Measurements from ENCODE around the gene EFR3B.

The EFR3B gene

GRCh38 chr2:25165992-25166875 lies 124.4 kb downstream of the EFR3B start:
- Histone ChIP-seq H3K79me2 (ENCODE audit: control insufficient read depth, insufficient read depth, low read length) (no peaks in the 10 kb centered on the region), H2BK120ac (ENCODE audit: low read depth, low read length) (no peak overlapping the region), H4K5ac (ENCODE audit: low read length) (no peak overlapping the region), H3K56ac (ENCODE audit: low read length) (no peak overlapping the region), H3K27me3 (ENCODE audit: insufficient read depth, low read length, poor library complexity) (peaks cover 20% of the 10 kb centered on the region), H2AK5ac (ENCODE audit: low read length) (no peak overlapping the region), H3K4me1 (ENCODE audit: control insufficient read depth, low read depth, low read length) (no peaks in the 10 kb centered on the region), H3K27ac (ENCODE audit: low read depth, low read length) (no peak overlapping the region), H3K9ac (ENCODE audit: low read length) (no peak overlapping the region), H3K36me3 (ENCODE audit: control insufficient read depth, insufficient read depth, low read length) (no peaks in the 10 kb centered on the region), H2BK15ac (replicated peaks; ENCODE audit: low read depth) (no peak overlapping the region), H3K4me3 (ENCODE audit: low read length) (no peak overlapping the region), H3K18ac (ENCODE audit: low read length) (no peak overlapping the region), H2BK5ac (ENCODE audit: low read length) (no peak overlapping the region), H3K79me1 (ENCODE audit: low read length) (no peaks in the 10 kb centered on the region), H3K23ac (ENCODE audit: low read length) (no peak overlapping the region), H3K4ac (ENCODE audit: low read depth, low read length) (no peak overlapping the region), H3K4me2 (ENCODE audit: low read length) (no peak overlapping the region), H4K8ac (ENCODE audit: low read depth, low read length) (no peak overlapping the region)
- peak; percentile 76 for DNase-seq
- WGBS (ENCODE audit: extremely low coverage, insufficient coverage, low lambda C conversion rate): no CpG with 5 or more reads among the region's 10 CpGs

- WGBS (ENCODE audit: extremely low coverage, insufficient coverage, low lambda C conversion rate): no CpG with 5 or more reads among the region's 75 CpGs
- H3K18ac ChIP-seq (ENCODE audit: low read length): peak within 1 kb of the TSS; percentile 87
- H4K5ac ChIP-seq (ENCODE audit: low read length): no peak within 1 kb of the TSS
- no peaks in the 10 kb centered on the region for H3K4me1 ChIP-seq (ENCODE audit: control insufficient read depth, low read depth, low read length)
- DNase-seq: peak; percentile 63
- H3K23ac ChIP-seq (ENCODE audit: low read length): no peak within 1 kb of the TSS
- peak within 1 kb of the TSS; percentile 71 for H3K9ac ChIP-seq (ENCODE audit: low read length)
- H3K27ac ChIP-seq (ENCODE audit: low read depth, low read length): no peak within 1 kb of the TSS
- no peaks in the 10 kb centered on the region for H3K36me3 ChIP-seq (ENCODE audit: control insufficient read depth, insufficient read depth, low read length)
- no peak within 1 kb of the TSS for H2BK15ac ChIP-seq (replicated peaks; ENCODE audit: low read depth)
- peak within 1 kb of the TSS; percentile 86 for H3K56ac ChIP-seq (ENCODE audit: low read length)
- no peak within 1 kb of the TSS for H3K4ac ChIP-seq (ENCODE audit: low read depth, low read length)
- peak within 1 kb of the TSS; percentile 45 for H3K4me3 ChIP-seq (ENCODE audit: low read length)
- H3K27me3 ChIP-seq (ENCODE audit: insufficient read depth, low read length, poor library complexity): peaks cover 20% of the 10 kb centered on the region
- peak within 1 kb of the TSS; percentile 37 for H2BK120ac ChIP-seq (ENCODE audit: low read depth, low read length)
- peak within 1 kb of the TSS; percentile 89 for H3K4me2 ChIP-seq (ENCODE audit: low read length)
- no peak within 1 kb of the TSS for H2BK5ac ChIP-seq (ENCODE audit: low read length)
- no peaks in the 10 kb centered on the region for H3K79me2 ChIP-seq (ENCODE audit: control insufficient read depth, insufficient read depth, low read length)
- H2AK5ac ChIP-seq (ENCODE audit: low read length): no peak within 1 kb of the TSS
- H3K79me1 ChIP-seq (ENCODE audit: low read length): no peaks in the 10 kb centered on the region
- H4K8ac ChIP-seq (ENCODE audit: low read depth, low read length): no peak within 1 kb of the TSS
Observed at GRCh38 chr2:25168256-25169072, 126.6 kb downstream of the EFR3B start, which contains the start of gene POMC. POMC (minus strand) TSS chr2:25168580; CDS start chr2:25164772, 3,808 bp downstream.

DNA sequence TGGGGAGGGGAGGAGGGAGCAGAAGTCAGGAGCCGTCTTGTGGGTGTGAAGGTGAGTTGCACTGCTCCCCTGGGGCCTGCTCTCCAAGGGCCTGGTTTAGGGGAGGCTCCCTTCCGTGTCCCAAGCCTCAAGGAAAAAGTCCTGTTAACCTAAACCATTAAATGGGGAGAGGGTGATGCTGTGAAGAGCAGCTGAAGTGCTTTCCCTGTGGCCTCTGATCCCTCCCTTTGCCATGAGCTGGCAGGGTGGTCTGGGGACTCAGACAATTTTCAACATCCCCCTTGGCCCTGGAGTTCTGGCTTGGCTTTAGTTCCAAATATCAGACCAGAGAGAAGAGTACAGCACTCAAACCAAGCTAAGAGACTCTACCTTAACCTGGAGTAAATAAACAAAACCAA lies 127.2 kb downstream of the EFR3B start:
- Histone ChIP-seq H2BK15ac (replicated peaks; ENCODE audit: low read depth) (no peak overlapping the region), H4K5ac (ENCODE audit: low read length) (no peak overlapping the region), H2BK120ac (ENCODE audit: low read depth, low read length) (no peak overlapping the region), H4K8ac (ENCODE audit: low read depth, low read length) (no peak overlapping the region), H3K36me3 (ENCODE audit: control insufficient read depth, insufficient read depth, low read length) (no peaks in the 10 kb centered on the region), H2AK5ac (ENCODE audit: low read length) (no peak overlapping the region), H3K27ac (ENCODE audit: low read depth, low read length) (no peak overlapping the region), H2BK5ac (ENCODE audit: low read length) (no peak overlapping the region), H3K9ac (ENCODE audit: low read length) (no peak overlapping the region), H3K4me1 (ENCODE audit: control insufficient read depth, low read depth, low read length) (no peaks in the 10 kb centered on the region), H3K18ac (ENCODE audit: low read length) (no peak overlapping the region), H3K4ac (ENCODE audit: low read depth, low read length) (no peak overlapping the region), H3K79me2 (ENCODE audit: control insufficient read depth, insufficient read depth, low read length) (no peaks in the 10 kb centered on the region), H3K4me3 (ENCODE audit: low read length) (no peak overlapping the region), H3K4me2 (ENCODE audit: low read length) (no peak overlapping the region), H3K56ac (ENCODE audit: low read length) (peak overlapping the region; percentile 86), H3K23ac (ENCODE audit: low read length) (no peak overlapping the region), H3K79me1 (ENCODE audit: low read length) (no peaks in the 10 kb centered on the region), H3K27me3 (ENCODE audit: insufficient read depth, low read length, poor library complexity) (peaks cover 20% of the 10 kb centered on the region)
- WGBS (ENCODE audit: extremely low coverage, insufficient coverage, low lambda C conversion rate): no CpG with 5 or more reads among the region's 2 CpGs
- no peak for DNase-seq

DNA sequence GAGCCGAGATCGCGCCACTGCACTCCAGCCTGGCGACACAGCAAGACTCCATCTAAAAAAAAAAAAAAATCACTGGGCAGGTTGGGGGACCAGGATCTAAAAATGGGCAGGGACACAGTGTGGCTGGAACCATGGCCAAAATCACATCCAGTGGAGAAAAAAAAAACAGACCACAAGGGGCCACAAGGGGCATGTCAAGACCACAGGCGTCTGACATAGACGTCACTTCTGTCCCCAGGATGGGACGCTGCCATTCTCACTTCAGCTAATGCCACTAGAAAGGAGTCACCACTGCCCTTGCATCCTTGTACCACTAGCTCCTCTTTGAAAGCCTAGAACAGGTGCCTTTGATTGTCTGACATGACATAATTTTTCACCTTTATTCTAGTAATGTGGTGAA lies 129.0 kb downstream of the EFR3B start:
- no peaks in the 10 kb centered on the region for H3K79me2 ChIP-seq (ENCODE audit: control insufficient read depth, insufficient read depth, low read length)
- H3K9ac ChIP-seq (ENCODE audit: low read length): no peak overlapping the region
- H4K8ac ChIP-seq (ENCODE audit: low read depth, low read length): no peak overlapping the region
- no peak overlapping the region for H4K5ac ChIP-seq (ENCODE audit: low read length)
- H3K27me3 ChIP-seq (ENCODE audit: insufficient read depth, low read length, poor library complexity): peaks cover 20% of the 10 kb centered on the region
- no peaks in the 10 kb centered on the region for H3K36me3 ChIP-seq (ENCODE audit: control insufficient read depth, insufficient read depth, low read length)
- no peak overlapping the region for H2BK5ac ChIP-seq (ENCODE audit: low read length)
- H3K79me1 ChIP-seq (ENCODE audit: low read length): no peaks in the 10 kb centered on the region
- no peak overlapping the region for H3K23ac ChIP-seq (ENCODE audit: low read length)
- no peak overlapping the region for H2BK15ac ChIP-seq (replicated peaks; ENCODE audit: low read depth)
- no peaks in the 10 kb centered on the region for H3K4me1 ChIP-seq (ENCODE audit: control insufficient read depth, low read depth, low read length)
- H2BK120ac ChIP-seq (ENCODE audit: low read depth, low read length): no peak overlapping the region
- H3K4me3 ChIP-seq (ENCODE audit: low read length): no peak overlapping the region
- no peak overlapping the region for H3K4ac ChIP-seq (ENCODE audit: low read depth, low read length)
- no peak overlapping the region for H3K27ac ChIP-seq (ENCODE audit: low read depth, low read length)
- H3K18ac ChIP-seq (ENCODE audit: low read length): no peak overlapping the region
- WGBS (ENCODE audit: extremely low coverage, insufficient coverage, low lambda C conversion rate): no CpG with 5 or more reads among the region's 7 CpGs
- H3K56ac ChIP-seq (ENCODE audit: low read length): no peak overlapping the region
- H3K4me2 ChIP-seq (ENCODE audit: low read length): no peak overlapping the region
- no peak overlapping the region for H2AK5ac ChIP-seq (ENCODE audit: low read length)
- DNase-seq: no peak

- Histone ChIP-seq H3K27me3 (ENCODE audit: insufficient read depth, low read length, poor library complexity) (peaks cover 11% of the 10 kb centered on the region), H4K5ac (ENCODE audit: low read length) (no peak overlapping the region), H3K79me2 (ENCODE audit: control insufficient read depth, insufficient read depth, low read length) (no peaks in the 10 kb centered on the region), H2BK5ac (ENCODE audit: low read length) (no peak overlapping the region), H3K79me1 (ENCODE audit: low read length) (no peaks in the 10 kb centered on the region), H3K56ac (ENCODE audit: low read length) (no peak overlapping the region), H3K23ac (ENCODE audit: low read length) (no peak overlapping the region), H3K4me1 (ENCODE audit: control insufficient read depth, low read depth, low read length) (no peaks in the 10 kb centered on the region), H3K4ac (ENCODE audit: low read depth, low read length) (no peak overlapping the region), H3K27ac (ENCODE audit: low read depth, low read length) (no peak overlapping the region), H3K4me2 (ENCODE audit: low read length) (no peak overlapping the region), H3K18ac (ENCODE audit: low read length) (no peak overlapping the region), H2BK120ac (ENCODE audit: low read depth, low read length) (no peak overlapping the region), H3K9ac (ENCODE audit: low read length) (no peak overlapping the region), H3K36me3 (ENCODE audit: control insufficient read depth, insufficient read depth, low read length) (no peaks in the 10 kb centered on the region), H2BK15ac (replicated peaks; ENCODE audit: low read depth) (no peak overlapping the region), H2AK5ac (ENCODE audit: low read length) (no peak overlapping the region), H4K8ac (ENCODE audit: low read depth, low read length) (no peak overlapping the region), H3K4me3 (ENCODE audit: low read length) (no peak overlapping the region)
- DNase-seq: no peak
- WGBS (ENCODE audit: extremely low coverage, insufficient coverage, low lambda C conversion rate): no CpG with 5 or more reads among the region's 5 CpGs
Observed at GRCh38 chr2:25173719-25174118, 131.8 kb downstream of the EFR3B start.

Measured in mesendoderm (in vitro differentiated cells).